ENCODE measurements around the gene CALHM1. TPM values are rescaled to one million over a fixed set of nuclear protein-coding genes. Genes with fewer than 3 reads are reported as not detected.

The CALHM1 gene
- total and polyA plus RNA-seq, 2 of the 8 experiments (the other 6 are each of a cell fraction or from before 2014, with no cell fraction given), result 0.29 to 0.34 TPM

- no peak overlapping the region; a peak in 1 of 4 replicates for H3K4me2 ChIP-seq (ENCODE audit: insufficient read depth in 1 of 2, low read depth in 2 of 2, low read length in 2 of 2)
- CTCF ChIA-PET (ENCODE audit: partially characterized antibody), result interaction anchor here (0.6 to 2.8 kb wide), 9 partner anchors 10 to 181 kb away, joined by 3 to 16 read pairs (median 3); no protein-coding TSS in a partner anchor
- no peak overlapping the region for H2BK20ac ChIP-seq (ENCODE audit: low read length)
- no peak overlapping the region for H4K91ac ChIP-seq (replicated peaks; ENCODE audit: insufficient read length, low read length)
- no peak overlapping the region for H3K56ac ChIP-seq (replicated peaks; ENCODE audit: insufficient read length, low read depth, low read length)
- H3K23ac ChIP-seq (ENCODE audit: insufficient read length), result no peak overlapping the region
- H3K23me2 ChIP-seq (ENCODE audit: low read depth, low read length), result peaks cover 9% of the 10 kb centered on the region
- H3K4me1 ChIP-seq (replicated peaks in 1 of 4; ENCODE audit: control insufficient read depth in 3 of 4, insufficient read depth in 4 of 4, low read length in 3 of 4), result peaks cover 0 to 4% (median 3%) of the 10 kb centered on the region in 4 experiments; a peak in 5 of 7 replicates
- H2AK5ac ChIP-seq (ENCODE audit: low read depth, low read length), result no peak overlapping the region
- WGBS, 2 experiments (ENCODE audit: extremely low coverage in 1 of 2, insufficient coverage in 1 of 2, insufficient read length in 1 of 2, insufficient replicate concordance in 2 of 2, low coverage in 1 of 2, low lambda C conversion rate in 2 of 2, missing lambda C conversion rate in 1 of 2), result 86% methylated on average over 3 of the region's 3 CpGs; no CpG with 5 or more reads in 1 of the 2 experiments
- H2AFZ ChIP-seq (ENCODE audit: low read length), result no peak overlapping the region
- no peak overlapping the region for H3K9ac ChIP-seq (replicated peaks in 1 of 4; ENCODE audit: extremely low read depth in 1 of 4, low read depth in 3 of 4, low read length in 3 of 4)
- no peak overlapping the region for H4K5ac ChIP-seq (ENCODE audit: insufficient read length, low read depth, low read length)
- no peak overlapping the region for H4K8ac ChIP-seq (ENCODE audit: extremely low read depth, insufficient read depth, low read length)
- H2BK120ac ChIP-seq (replicated peaks; ENCODE audit: low read depth, low read length), result no peak overlapping the region
- H3K27ac ChIP-seq (ENCODE audit: low read depth, low read length), result no peak overlapping the region
- FAIRE-seq, result no peak
- TF ChIP-seq RFX5 (IDR thresholded peaks at IDR 0.05; ENCODE audit: borderline replicate concordance, low read depth, low read length) (no peak), ATF3 (IDR thresholded peaks at IDR 0.05; ENCODE audit: insufficient read depth, low read depth, low read length) (no peak), KDM1A (IDR thresholded peaks at IDR 0.05; ENCODE audit: borderline replicate concordance, low read length) (0 out of 2 replicates have a peak, but pooled peaks have one; percentile 37), JUN (IDR thresholded peaks at IDR 0.05; ENCODE audit: low read depth, low read length) (no peak)
- no peak for DNase-seq (ENCODE audit: low read depth in 1 of 2, low spot score in 2 of 2)
- no peaks in the 10 kb centered on the region for H3K79me1 ChIP-seq (ENCODE audit: low read depth, low read length)
- H3K4ac ChIP-seq (replicated peaks; ENCODE audit: insufficient read length, low read depth, low read length), result no peak overlapping the region
- POLR2A ChIA-PET (ENCODE audit: partially characterized antibody), result interaction anchor here (1.1 kb wide), 1 partner anchor 18 kb away, joined by 3 read pairs; no protein-coding TSS in a partner anchor
- peaks cover 8 to 36% (median 28%) of the 10 kb centered on the region in 4 experiments for H3K27me3 ChIP-seq (replicated peaks in 1 of 4; ENCODE audit: control insufficient read depth in 3 of 4, extremely low read depth in 1 of 4, insufficient read depth in 3 of 4, low read length in 3 of 4)
- H3K4me3 ChIP-seq (ENCODE audit: extremely low read depth in 1 of 4, insufficient read depth in 2 of 4, low read depth in 3 of 4, low read length in 4 of 4), result no peak overlapping the region
- H2BK15ac ChIP-seq (ENCODE audit: low read length), result 0 out of 2 replicates have a peak overlapping the region, but pooled peaks have one; percentile 29
- H3K36me3 ChIP-seq (ENCODE audit: control insufficient read depth in 2 of 4, insufficient read depth in 4 of 4, low read length in 3 of 4), result no peaks in the 10 kb centered on the region
- no peaks in the 10 kb centered on the region for H3K79me2 ChIP-seq (ENCODE audit: control insufficient read depth in 1 of 2, insufficient read depth in 2 of 2, low read length in 2 of 2)
- no peak overlapping the region for H3K18ac ChIP-seq (ENCODE audit: extremely low read depth, low read length)
- no peaks in the 10 kb centered on the region for H3K9me3 ChIP-seq (ENCODE audit: insufficient read depth in 2 of 2, low read depth in 1 of 2, low read length in 1 of 2)
- H4K20me1 ChIP-seq (replicated peaks in 1 of 2; ENCODE audit: control insufficient read depth in 1 of 2, insufficient read depth in 2 of 2, low read length in 2 of 2), result no peaks in the 10 kb centered on the region
- no peak overlapping the region for H2BK12ac ChIP-seq (ENCODE audit: low read depth, low read length)
- H3K14ac ChIP-seq (ENCODE audit: insufficient read length), result no peak overlapping the region
- H2BK5ac ChIP-seq (ENCODE audit: low read depth, low read length), result no peak overlapping the region
Observed at GRCh38 chr10:103495321-103495720, 36.6 kb upstream of the CALHM1 start.

Measured in H1 (cell line).